ENCODE results near the gene WDR7.

The WDR7 gene

DNA sequence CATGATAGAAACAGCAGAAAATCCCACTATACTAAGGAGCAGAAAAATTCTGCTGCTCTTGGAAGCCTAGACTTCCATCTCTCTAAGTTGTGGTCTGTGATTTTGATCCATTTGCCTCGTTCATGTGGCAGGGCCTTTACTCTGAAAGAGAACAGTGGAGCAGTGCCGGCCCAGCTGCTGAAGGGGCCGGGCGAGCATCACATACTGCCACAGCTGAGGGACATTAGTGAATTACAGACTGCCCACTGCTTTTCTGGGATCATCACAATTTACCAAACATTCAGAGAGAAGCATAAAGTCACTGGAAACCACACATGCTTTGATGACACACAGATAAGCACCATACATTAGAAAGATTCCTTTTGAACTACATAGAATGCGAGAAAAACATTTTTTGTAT, 278.7 kb downstream of the WDR7 start:
- no peak for DNase-seq (ENCODE audit: low read depth in 1 of 2, low spot score in 1 of 2)

DNA sequence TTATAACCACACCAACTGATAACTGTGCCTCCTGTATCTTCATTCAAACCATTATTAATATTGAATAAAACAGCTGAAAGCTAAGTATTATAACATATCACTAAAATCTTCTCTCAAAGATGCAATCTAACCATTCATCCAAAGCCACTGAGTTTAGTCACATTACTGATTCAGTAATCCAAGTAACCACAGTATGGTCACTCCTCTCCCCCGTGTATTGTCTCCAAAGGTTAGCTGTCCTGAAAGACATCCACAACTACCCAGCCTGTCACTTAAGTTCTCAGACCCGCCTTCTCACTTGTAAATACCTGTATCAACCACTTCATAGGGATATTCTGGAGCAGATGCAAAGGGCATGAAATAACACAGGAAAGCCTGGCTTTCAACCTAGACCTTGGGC, 282.3 kb downstream of the WDR7 start:
- no peak for DNase-seq (ENCODE audit: low read depth in 1 of 2, low spot score in 1 of 2)

DNA sequence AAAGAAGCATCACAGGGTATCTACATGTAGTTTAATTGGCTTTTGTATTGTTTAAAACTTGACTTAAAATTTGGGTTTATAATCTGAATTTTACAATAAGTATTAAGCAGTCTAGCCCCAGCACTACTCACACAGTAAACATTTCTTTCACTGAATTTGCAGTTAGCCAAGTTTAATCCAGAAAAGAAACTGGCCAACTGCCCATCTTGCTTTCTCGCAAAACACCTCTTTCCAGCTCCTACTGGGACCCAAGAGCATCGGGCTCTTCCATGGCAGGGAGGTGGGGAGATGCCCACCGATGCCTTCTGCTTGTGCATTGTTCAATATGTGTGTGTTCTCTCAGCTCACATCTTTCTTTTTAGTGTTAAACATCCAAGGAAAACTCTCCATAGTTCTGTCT, 283.0 kb downstream of the WDR7 start:
- no peak for DNase-seq (ENCODE audit: low read depth in 1 of 2, low spot score in 1 of 2)

DNA sequence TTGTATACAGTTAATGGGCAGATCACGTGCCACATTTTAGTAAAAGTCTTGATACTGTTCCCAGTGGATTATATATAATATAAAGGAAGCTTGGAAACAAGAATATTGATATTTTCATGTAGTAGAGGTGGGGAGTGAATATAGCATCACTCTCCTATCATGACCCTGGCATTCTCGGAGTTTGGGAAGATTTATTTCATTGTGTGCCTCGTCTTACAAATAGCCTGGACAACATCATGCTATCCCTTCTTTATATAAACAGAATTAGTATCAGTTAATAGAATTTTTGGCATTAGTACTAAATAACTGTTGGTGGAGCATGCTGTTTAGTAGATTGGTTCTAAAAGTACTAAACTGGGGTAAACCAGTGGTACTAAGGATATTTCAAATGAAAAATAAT, 283.7 kb downstream of the WDR7 start:
- DNase-seq (ENCODE audit: low read depth in 1 of 2, low spot score in 1 of 2) = no peak

DNA sequence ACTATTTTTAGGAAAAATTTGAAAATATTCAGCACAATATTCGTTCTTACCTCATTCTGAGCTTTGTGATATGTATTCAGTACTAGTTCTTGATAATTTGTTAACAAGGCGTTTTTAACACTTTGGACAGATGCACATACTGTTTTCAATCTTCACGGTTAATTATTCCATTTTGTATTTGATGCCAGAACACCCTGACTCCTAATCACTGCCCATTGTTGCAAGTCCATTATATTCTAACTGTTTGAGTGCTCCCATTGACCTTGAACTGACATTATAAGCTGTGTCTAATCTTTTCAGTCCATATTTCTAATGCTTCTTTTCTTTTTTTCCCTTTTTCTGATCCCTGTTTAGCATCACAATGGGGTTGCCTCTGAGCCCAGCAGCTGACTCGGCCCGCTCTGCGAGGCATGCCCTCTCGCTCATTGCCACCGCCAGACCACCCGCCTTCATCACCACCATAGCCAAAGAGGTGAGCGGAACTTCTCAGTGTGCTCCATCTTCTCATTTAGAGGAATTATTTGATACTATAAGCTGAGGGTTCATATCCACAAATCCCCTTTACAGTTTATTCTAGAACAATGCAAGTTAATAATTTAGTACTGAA, 284.4 kb downstream of the WDR7 start:
- DNase-seq (ENCODE audit: low read depth in 1 of 2, low spot score in 1 of 2) = no peak

DNA sequence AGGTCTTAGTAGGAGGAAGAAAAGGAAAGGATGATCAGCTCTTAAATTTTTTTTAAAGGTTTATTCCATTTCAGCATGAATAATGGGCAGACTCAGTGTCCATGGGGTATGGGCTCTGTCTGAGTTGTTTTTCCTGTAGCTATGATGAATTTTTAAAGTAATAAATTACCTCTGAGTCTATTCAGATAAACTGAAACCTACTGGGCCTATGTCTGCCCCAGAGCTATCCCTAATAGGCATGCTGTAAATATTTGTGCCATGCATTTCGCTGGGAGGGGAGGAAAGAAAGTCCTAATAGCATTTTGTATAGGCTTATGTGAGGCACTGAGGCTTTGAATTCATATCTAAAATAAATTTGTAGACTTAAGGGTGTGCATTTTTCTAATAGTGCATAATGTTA, 285.3 kb downstream of the WDR7 start:
- no peak for DNase-seq (ENCODE audit: low read depth in 1 of 2, low spot score in 1 of 2)

DNA sequence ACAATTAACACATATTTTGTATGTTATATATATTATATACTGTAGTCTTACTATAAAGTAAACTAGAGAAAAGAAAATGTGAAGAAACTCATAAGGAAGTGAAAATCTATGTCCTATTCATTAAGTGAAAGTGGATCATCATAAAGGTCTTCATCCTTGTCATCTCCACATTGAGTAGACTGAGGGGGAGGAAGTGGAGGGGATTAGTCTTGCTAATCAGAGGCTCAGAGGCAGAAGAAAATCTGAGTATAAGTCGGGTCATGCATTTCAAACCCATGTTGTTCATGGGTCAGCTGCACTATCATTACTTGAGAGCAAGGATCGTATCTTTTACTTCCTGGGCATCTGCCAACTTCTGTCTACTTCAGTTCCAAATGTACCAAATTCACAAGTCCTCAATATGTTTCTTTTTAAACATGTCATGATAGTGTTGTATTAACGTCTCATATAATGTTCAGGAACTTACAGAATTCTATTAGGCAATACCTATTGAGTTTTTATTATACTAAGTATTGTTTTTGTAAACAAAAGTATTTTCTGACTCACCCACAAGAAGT, 286.8 kb downstream of the WDR7 start:
- no peak for DNase-seq (ENCODE audit: low read depth in 1 of 2, low spot score in 1 of 2)

DNA sequence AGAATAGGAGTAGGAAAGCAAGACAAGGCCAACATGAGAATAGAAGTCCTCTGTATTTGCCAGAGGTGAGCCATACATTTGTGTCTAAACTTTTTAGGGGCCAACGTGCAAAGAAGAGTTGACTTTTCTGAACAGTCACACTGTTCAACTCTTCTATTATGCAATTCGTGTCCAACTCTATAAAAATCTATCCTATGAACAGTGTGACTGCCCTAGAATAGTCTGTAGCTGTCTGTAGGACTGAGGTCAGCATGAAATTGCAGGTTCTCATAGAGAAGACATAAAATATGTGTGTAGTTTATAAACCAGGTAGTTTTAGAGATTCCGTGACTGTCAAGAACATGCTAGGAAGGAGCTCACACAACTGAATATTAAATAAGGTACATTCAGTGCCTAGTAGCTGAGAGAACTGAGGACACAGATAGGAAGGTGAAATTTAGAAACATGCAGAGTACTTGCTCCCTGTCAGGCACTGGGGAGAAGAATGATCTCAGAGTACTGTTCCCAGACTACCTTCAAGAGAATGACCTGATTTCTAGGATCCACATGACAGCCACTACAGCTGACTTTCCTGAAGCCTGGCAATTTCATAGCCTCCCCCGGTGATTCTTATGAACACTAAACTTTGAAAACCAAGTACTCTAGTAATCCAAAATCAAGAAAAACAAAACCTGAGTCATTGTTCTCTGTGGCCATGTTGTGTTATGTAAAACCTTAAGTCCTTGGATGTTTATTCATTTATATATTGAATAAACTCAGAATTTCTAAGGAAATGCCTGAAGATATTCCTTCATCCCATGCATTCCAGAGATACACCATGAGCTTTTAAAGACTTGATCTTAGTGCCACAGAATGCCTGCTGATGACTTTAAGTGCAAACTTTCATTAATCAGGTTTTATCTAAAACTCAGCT, 294.3 kb downstream of the WDR7 start:
- DNase-seq (ENCODE audit: low read depth in 1 of 2, low spot score in 1 of 2) = no peak

DNA sequence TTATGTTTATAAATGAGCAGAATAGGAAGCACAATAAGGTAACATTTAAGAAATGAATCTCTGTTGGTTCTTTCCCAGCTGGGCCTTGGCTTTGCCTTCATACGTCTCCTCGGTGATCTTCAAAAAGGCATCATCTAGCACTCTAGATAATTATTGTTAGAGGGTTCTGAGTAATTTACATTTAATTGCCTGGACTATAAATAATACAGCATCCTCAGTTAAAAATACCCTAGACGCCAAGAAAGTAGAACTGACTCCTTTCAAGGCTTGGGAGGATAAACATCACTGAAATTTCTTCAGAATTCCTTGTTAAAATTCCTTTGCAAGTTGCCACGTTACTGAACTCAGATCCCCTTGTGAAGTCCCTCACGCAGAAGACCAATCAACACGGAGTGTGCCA, 296.1 kb downstream of the WDR7 start:
- DNase-seq (ENCODE audit: low read depth in 1 of 2, low spot score in 1 of 2) = no peak

DNA sequence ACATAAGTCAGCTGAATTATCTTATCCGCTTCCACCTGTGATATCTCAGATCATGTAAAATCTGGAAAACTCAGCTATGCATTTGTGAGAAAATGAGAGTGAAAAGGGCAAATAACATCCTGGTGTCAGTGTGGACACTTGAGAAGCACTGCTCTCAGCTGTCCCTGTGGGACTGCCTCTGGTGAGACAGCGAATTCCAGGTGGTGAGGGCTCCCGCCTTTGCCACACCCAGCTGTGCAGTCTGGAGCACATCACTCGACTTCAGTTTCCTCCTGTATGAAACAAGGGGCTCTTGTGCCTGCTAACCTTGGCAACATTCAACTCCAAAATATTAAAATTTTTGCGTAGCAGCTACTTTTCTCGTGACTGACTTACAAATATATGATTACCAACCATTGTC, 300.9 kb downstream of the WDR7 start:
- DNase-seq (ENCODE audit: low read depth in 1 of 2, low spot score in 1 of 2) = no peak

DNA sequence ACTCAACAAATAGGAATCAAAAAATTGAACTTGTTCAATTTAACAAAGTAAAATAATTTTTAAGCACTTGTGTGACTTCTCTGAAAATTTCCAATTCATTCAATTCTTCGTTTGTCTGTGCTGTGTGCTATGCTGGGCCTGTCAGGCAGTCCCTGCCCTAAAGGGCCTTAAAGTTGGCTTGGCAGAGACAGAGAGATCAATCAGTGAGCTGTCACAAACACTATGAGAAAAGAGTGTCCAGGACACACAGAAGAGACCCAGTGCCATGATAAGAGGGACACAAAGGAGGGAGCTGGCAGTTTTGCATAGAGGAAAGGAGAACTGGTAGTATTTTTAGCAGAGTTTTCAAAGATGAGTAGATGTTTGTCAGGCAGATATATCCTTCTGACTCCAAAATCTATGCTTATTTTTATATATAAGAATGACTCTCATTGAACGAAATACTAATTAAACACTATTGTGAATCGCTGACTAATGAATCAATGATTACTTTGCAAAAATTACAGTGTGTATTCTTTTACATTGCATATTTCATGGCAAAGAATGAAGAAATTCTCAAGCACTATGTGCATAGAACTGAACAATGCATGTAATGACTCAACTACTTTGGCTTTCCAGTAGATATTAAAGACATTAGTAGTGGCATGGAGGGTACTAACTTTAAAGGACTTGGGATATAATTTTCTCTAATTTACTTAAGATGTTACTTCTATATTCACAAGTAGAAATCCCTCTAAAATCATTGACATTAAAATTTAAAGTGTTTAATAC, 302.5 kb downstream of the WDR7 start:
- no peak for DNase-seq (ENCODE audit: low read depth in 1 of 2, low spot score in 1 of 2)

DNA sequence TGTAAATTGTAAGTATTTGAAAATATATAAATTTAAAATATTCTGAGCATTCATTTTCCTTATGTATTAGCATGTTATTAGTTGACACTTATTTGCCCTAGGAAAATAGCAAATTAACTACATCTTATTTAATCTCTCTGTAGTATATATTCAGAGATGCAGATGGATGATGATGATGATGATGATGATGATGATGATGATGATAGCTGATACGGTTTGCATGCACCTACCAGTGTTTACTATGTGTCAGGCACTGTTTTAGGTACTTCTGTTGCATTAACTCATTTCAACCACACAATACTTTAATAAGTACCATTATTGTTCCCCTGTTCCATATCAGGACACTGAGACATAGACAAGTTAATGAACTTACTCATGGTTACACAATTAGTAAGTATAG, 304.3 kb downstream of the WDR7 start:
- DNase-seq (ENCODE audit: low read depth in 1 of 2, low spot score in 1 of 2) = no peak

DNA sequence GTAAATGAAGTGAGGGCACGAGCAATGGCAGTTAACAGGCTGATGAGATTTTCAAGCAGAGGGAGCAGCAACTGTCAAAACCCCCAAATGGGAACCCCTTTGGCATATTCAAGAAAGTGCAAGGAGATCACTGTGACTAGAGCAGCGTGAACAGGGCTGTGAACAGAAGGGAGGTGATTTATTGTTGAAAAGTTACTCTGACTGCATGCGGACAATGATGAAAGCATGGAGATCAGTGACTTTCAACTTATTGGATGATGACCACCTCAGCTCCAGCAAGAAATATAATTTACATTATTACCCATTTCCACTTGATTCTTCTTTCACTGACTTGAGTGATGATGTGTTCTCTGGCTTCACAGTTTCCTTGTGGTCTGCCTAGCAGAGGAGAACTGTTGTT, 308.0 kb downstream of the WDR7 start:
- DNase-seq (ENCODE audit: low read depth in 1 of 2, low spot score in 1 of 2) = no peak

DNA sequence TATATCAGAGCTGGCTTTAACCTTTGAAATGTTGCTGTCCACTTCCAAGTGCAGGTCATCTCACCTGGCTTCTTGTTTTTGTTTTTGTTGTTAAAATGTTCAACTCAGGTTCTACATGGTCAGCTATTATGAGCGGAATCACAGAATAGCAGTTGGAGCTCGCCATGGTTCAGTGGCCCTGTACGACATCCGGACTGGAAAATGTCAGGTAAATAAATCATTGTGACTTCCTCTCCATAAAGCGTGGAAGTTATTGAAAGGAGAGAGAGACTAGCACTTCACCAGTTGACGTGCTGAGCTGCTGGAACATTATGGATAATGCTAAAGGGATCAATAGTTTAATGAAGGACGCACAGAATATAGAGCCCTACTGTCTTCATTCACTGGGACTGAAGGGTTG, 311.2 kb downstream of the WDR7 start:
- DNase-seq (ENCODE audit: low read depth in 1 of 2, low spot score in 1 of 2) = no peak

DNA sequence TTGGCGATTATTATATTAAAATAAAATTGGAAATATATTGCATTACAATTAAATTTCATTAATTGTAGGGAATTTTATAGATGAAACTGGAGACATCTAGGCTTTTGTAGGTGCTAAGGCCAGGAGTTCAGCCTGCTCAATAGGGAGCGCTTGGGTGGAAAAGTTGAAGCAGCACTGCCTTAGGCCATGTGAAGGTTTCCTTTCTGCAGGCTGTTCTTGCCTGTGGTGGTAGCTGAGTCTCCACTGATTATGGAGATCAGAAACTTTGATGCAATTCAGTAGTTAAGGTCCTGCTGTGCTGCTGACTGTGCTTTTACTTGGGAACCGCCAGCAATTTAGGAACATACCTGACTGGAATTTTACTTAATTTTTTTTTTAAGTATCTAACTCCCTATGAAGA, 315.9 kb downstream of the WDR7 start:
- DNase-seq (ENCODE audit: low read depth in 1 of 2, low spot score in 1 of 2) = no peak

DNA sequence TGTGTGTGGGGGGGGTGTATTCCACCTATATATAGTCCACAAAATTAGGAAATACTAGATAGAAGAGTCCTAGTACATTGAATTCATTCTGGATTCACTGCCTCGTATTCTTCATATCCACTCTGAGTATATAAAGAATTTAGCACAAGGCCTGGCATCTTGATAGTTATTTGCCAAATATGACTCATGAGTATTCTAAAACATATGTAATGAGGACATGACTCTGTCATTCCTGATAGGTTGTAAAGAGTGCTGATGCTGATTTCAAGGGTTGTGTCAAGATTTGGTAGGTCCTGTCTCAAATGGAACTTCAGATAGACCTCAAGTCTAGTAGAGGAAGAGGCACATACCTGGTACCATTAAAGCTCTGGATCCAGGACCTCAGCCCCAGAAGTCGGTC, 322.3 kb downstream of the WDR7 start:
- no peak for DNase-seq (ENCODE audit: low read depth in 1 of 2, low spot score in 1 of 2)

DNA sequence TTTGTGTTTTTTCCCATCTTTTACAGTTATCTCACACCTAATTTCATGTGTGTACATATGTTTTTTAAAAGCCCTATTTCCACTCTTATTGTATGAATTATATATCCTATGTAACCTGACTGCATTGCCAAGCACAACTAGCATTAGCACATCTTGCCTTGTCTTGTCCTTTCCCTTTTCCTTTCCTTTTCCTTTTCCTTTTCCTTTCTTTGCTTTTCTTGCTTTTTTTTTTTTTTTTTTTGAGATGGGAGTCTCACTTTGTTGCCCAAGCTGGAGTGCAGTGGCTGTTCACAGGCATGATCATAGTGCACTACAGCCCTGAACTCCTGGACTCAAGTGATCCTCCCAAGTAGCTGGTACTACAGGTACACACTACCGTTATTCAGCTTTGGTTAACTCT, 323.0 kb downstream of the WDR7 start:
- no peak for DNase-seq (ENCODE audit: low read depth in 1 of 2, low spot score in 1 of 2)

DNA sequence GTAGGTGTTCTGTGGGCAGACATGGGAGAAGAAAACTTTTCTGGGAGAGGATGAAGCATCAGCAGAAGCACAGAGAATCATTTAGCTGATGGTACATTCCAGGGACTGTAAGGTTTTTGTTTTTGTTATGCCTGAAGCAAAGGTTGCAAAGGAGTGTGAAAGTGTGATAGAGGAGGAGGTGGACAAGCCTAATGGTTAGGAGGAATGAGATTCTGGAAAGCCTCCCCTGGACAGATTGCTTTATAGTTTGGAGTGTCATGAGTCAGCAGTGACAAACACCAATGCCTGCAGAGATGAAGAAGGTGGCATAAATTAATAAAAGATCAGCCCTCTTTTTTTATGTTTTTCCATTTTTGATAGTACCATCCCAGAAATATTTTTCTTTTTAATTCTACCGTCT, 324.1 kb downstream of the WDR7 start:
- no peak for DNase-seq (ENCODE audit: low read depth in 1 of 2, low spot score in 1 of 2)

DNA sequence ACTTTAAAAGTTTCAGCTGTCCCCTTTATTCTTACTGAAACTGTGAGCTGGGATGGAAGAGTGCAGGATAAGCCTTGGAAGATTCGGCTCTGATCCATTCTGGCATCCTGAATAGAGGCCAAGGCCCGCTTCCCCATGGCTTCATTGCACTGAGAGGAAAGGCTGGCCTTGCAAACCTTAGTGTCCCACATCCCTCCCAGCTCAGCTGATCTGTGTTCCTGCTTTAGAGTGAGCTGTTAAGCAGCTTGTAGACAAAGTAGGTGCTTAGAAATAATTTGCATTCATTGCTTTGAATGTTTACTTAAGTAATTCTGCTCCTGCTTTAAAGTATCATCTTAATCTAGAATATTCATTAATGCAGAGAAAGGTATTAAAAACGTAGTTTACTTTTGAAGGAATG, 326.1 kb downstream of the WDR7 start:
- no peak for DNase-seq (ENCODE audit: low read depth in 1 of 2, low spot score in 1 of 2)

DNA sequence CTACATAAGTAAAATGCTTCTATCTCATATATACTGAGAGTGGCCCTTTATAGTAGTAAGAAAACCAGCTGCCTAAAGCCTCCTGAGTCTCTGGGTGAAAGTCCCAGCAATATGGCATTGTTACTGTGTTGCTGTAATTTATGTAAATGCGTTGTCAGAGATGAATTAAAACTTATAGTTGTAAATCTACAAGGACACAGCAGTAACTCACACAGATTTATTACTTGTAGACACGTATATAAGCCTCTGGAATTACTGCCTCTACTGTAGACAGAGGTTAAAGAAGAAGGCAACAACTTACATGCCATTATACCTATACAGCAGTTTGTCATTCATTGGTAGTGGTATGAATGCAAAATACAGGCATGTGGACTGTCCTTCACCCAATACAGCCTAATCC, 326.6 kb downstream of the WDR7 start:
- DNase-seq (ENCODE audit: low read depth in 1 of 2, low spot score in 1 of 2) = no peak

DNA sequence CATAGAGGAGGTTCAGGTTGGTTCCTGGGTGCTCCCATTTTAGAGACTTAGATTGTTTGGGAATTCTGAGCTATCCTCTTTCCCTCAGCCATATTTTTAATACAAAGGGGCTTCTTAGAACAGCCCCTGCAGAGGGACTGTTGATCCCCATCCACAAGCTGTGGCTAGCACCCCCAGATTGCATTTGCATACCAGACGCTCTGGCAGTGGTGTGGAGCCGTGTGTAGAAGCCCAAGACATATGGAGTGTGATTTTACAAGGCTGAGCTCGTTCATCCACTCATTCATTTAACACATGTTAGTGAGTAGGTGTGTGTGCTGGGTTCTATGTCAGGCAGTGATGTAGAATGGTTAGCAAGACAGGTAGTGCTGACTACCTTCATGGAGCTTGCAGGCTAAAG, 329.0 kb downstream of the WDR7 start:
- DNase-seq (ENCODE audit: low read depth in 1 of 2, low spot score in 1 of 2) = no peak

DNA sequence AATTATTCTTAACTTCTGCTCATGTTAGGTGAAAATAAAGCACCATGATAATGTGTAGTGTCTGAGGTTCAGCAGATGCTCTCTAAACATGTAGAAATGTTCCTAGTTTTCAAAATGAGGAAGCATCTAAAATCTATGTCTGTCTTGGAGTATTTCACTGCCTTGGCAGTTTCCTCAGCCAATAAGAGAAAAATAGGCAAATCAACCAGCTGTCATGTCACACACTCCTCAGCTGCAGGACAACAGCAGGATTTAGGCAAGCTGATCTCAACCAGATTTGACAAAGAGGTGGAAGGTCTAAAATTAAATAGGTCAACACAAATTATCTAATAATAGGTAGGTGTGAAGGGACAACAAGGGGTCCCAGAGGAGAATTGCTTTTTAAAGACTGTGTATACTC, 331.6 kb downstream of the WDR7 start:
- no peak for DNase-seq (ENCODE audit: low read depth in 1 of 2, low spot score in 1 of 2)
